Endothelial cell (in vitro differentiated cells): ENCODE results near the gene WFS1. TPM values are rescaled to one million over a fixed set of nuclear protein-coding genes. Genes with fewer than 3 reads are reported as not detected.
A peak's percentile ranks its signal among the peaks of the same experiment; 100 is the strongest.

ENCODE experiments used
- DNase-seq: peaks from one replicate; pipeline ENCODE4 v3.0.0; 2021; ENCODE audit warnings: low spot score
- H3K27ac Mint-ChIP-seq: one replicate; pipeline ENCODE4 v1.8.0; 2021; ENCODE audit warnings: mixed read lengths, inconsistent platforms; ENCODE audit not compliant: unreplicated experiment
- H3K27me3 Mint-ChIP-seq: one replicate; pipeline ENCODE4 v1.8.0; 2021; ENCODE audit warnings: mild to moderate bottlenecking, moderate library complexity, mixed read lengths, inconsistent platforms; ENCODE audit not compliant: unreplicated experiment
- H3K36me3 Mint-ChIP-seq: one replicate; pipeline ENCODE4 v1.8.0; 2021; ENCODE audit warnings: mild to moderate bottlenecking, low read depth, mixed read lengths, inconsistent platforms; ENCODE audit not compliant: unreplicated experiment
- H3K4me1 Mint-ChIP-seq: one replicate; pipeline ENCODE4 v1.8.0; 2021; ENCODE audit warnings: mild to moderate bottlenecking, mixed read lengths, inconsistent platforms; ENCODE audit not compliant: unreplicated experiment
- H3K4me3 Mint-ChIP-seq: one replicate; pipeline ENCODE4 v1.8.0; 2021; ENCODE audit warnings: mild to moderate bottlenecking, mixed read lengths, inconsistent platforms; ENCODE audit not compliant: unreplicated experiment
- H3K9me3 Mint-ChIP-seq: one replicate; pipeline ENCODE4 v1.8.0; 2021; ENCODE audit warnings: mixed read lengths, inconsistent platforms; ENCODE audit not compliant: unreplicated experiment
- total RNA-seq: library from RNA; stranded (reverse); fragmentation: NEBNext Ultra II Directional; extraction: Animal tissue kit (Norgen Biotek cat#: 25700); gene quantifications from one replicate; pipeline ENCODE4 v1.2.1, GENCODE V29; 2021; ENCODE audit not compliant: unreplicated experiment
- TF ChIP-seq, protein P1 (sequence below): fragments of 200-600 bp; sonication (generic); IDR thresholded peaks from one replicate; pipeline ENCODE4 v1.5.0; 2021; ENCODE audit warnings: antibody characterized with exemption; ENCODE audit not compliant: unreplicated experiment

Gene WFS1
- total RNA-seq, 1 donor from 2014 or later = 53.2 TPM

DNA sequence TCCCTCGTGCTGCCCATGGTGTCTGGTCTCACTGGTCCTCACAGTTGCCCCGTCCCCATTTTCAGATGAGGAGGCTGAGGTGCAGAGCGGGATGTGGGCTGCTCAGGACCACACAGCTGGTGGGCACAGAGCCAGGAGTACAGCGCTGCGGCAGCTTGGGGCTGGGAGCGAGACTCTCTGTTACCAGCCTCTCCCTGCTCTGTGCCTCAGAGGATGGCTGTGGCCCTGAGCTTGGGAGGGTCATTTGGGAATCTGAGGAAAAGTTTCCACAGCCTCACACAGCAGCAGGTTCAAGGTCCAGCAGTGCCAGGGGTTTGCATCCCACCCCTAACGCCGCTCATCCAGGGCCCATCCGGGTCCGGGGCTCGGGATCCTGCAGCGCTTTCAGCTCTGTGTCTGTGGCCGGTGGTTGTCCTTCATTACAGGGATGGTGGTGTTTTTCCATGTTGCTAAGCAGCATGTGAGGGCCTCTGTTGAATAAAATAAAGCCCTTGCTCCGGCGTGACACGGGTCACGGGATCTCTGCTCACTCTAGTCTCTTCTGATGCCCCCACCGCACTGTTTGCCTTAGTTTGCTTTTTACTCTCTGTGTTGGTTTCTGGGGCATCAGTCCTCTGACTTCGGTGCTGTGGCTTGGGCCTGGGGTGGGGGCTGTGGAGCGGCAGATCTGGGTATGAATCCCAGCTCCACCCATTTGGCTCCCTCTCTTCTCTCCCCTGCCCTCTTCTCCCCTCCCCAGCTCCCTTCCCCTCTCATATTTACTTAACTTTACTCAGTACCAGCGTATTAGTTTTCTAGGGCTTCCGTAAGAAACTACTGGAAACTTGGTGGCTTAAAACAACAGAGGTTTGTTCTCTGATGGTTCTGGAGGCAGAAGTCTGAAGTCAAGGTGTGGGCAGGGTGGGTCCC, 6.5 kb downstream of the WFS1 start:
- Mint-ChIP-seq H3K4me1 (peaks cover 24% of the 10 kb centered on the region), H3K9me3 (no peaks in the 10 kb centered on the region), H3K4me3 (no peak overlapping the region), H3K27ac (no peak overlapping the region), H3K36me3 (peaks cover 7% of the 10 kb centered on the region), H3K27me3 (peaks cover 8% of the 10 kb centered on the region)
- TF ChIP-seq, protein P1, sequence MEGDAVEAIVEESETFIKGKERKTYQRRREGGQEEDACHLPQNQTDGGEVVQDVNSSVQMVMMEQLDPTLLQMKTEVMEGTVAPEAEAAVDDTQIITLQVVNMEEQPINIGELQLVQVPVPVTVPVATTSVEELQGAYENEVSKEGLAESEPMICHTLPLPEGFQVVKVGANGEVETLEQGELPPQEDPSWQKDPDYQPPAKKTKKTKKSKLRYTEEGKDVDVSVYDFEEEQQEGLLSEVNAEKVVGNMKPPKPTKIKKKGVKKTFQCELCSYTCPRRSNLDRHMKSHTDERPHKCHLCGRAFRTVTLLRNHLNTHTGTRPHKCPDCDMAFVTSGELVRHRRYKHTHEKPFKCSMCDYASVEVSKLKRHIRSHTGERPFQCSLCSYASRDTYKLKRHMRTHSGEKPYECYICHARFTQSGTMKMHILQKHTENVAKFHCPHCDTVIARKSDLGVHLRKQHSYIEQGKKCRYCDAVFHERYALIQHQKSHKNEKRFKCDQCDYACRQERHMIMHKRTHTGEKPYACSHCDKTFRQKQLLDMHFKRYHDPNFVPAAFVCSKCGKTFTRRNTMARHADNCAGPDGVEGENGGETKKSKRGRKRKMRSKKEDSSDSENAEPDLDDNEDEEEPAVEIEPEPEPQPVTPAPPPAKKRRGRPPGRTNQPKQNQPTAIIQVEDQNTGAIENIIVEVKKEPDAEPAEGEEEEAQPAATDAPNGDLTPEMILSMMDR = no peak
- no peak for DNase-seq

DNA sequence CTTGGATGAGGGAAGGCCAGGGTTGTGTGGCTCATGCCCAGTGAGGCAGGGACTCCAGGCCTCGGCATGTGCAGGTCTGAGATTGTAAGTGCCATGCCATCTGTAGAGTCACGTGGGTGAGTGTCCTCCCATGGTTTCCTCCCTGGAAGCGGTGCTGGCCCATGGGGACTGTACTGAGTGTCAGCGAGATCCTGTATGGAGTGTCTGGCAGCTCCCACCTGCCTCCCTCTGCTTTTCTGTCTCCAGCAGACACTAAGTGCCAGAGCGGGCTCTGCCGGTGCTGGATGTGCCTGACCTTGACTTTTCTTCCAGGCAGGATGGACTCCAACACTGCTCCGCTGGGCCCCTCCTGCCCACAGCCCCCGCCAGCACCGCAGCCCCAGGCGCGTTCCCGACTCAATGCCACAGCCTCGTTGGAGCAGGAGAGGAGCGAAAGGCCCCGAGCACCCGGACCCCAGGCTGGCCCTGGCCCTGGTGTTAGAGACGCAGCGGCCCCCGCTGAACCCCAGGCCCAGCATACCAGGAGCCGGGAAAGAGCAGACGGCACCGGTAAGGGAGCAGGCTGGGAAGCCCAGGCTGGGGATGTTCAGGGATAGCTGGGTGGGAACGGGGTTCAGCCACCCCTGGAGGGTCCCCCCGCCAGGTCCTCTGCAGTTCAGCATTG, 7.6 kb downstream of the WFS1 start:
- no peak overlapping the region for H3K27ac Mint-ChIP-seq

DNA sequence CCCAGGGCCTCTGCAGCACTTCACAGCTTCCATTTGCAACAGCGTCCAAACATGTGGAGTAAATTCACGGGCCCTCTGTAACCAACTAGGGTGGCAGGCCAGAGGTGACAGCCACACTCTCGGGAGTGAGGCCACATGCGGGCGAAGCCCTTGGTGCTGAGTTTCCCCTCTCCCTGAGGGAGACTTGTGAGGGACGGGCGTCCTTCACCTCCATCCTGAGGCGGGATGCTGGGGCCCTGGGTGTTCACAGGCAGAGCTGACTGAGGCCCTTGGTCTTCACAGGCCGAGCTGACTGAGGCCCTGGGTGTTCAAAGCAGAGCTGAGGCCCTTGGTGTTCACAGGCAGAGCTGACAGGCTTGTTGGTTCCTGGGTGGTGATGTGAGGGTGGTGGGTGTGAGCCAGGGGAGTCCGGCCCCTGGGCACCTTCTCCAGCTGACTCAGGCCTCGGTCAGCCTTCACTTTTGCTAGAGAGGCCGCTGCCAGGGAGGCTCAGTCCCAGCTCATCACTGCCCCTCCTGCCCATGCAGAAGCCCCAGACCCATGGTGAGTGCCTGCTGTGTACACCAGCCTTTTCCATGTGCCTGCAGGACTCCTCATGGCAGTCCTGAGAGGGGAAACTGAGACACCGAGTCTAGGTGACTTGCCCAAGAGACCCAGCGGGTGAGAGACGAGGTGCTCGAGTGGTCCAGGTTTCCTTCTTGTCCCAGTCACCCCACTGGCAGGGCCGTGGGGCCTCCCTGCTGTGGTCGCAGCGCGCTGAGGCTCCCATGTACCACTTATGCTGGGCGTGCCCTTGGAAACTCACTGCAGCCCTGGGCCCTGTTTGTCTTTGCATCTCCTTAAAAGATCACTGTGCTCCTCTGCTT, 8.5 kb downstream of the WFS1 start:
- Mint-ChIP-seq H3K9me3 (no peaks in the 10 kb centered on the region), H3K36me3 (peaks cover 17% of the 10 kb centered on the region), H3K27me3 (peaks cover 4% of the 10 kb centered on the region), H3K4me1 (peaks cover 18% of the 10 kb centered on the region), H3K4me3 (no peak overlapping the region), H3K27ac (no peak overlapping the region)
- DNase-seq = no peak
- TF ChIP-seq, protein P1 = no peak

More for the DNA sequence above, 7.6 kb downstream of the WFS1 start:
- Mint-ChIP-seq H3K27me3 (peaks cover 4% of the 10 kb centered on the region), H3K9me3 (no peaks in the 10 kb centered on the region), H3K36me3 (peaks cover 15% of the 10 kb centered on the region), H3K4me3 (no peak overlapping the region), H3K4me1 (peaks cover 18% of the 10 kb centered on the region)
- DNase-seq = no peak
- TF ChIP-seq, protein P1 = no peak

DNA sequence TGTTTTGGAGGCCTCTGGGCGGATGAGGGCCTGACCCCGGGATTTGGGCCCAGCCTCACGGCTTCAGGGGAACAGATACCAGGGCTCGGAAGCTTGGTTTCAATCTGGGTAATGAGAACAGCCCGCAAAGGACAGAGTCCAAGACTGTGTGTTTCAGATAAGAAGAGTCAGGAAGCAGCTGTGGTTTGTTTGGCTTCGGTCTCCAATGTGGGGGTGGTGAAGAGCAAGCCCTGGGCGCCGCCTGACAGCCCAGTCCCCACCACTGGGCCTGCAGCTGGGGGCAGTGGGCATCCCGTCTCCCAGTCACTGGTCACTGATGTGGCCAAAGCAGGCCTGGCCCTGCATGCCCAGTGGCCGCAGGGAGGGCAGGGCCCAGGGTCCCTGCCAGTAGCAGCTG, 9.1 kb downstream of the WFS1 start:
- Mint-ChIP-seq H3K4me1 (peaks cover 14% of the 10 kb centered on the region), H3K4me3 (no peak overlapping the region), H3K9me3 (no peaks in the 10 kb centered on the region), H3K27ac (no peak overlapping the region), H3K36me3 (peaks cover 18% of the 10 kb centered on the region), H3K27me3 (peaks cover 4% of the 10 kb centered on the region)
- TF ChIP-seq, protein P1 = no peak
- DNase-seq = peak; percentile 32
